HL-60/S4 treated with retinoic acid at 250 ng/mL for 4 days and 3 days (cell line): ENCODE measurements around the gene MRTFB.
"Not testable (repeated sequence)": the region's sequence is repeated elsewhere in the genome, so short reads cannot be mapped to it uniquely, and the experiment has no call there.

Experiments
- in situ Hi-C: fragments of 300-500 bp; cut with MboI; formaldehyde crosslinking; loops from 2 replicates; pipeline ENCODE4 v1.7.0; 2022; ENCODE audit warnings: low sequenced_read_pairs

MRTFB gene, protein sequence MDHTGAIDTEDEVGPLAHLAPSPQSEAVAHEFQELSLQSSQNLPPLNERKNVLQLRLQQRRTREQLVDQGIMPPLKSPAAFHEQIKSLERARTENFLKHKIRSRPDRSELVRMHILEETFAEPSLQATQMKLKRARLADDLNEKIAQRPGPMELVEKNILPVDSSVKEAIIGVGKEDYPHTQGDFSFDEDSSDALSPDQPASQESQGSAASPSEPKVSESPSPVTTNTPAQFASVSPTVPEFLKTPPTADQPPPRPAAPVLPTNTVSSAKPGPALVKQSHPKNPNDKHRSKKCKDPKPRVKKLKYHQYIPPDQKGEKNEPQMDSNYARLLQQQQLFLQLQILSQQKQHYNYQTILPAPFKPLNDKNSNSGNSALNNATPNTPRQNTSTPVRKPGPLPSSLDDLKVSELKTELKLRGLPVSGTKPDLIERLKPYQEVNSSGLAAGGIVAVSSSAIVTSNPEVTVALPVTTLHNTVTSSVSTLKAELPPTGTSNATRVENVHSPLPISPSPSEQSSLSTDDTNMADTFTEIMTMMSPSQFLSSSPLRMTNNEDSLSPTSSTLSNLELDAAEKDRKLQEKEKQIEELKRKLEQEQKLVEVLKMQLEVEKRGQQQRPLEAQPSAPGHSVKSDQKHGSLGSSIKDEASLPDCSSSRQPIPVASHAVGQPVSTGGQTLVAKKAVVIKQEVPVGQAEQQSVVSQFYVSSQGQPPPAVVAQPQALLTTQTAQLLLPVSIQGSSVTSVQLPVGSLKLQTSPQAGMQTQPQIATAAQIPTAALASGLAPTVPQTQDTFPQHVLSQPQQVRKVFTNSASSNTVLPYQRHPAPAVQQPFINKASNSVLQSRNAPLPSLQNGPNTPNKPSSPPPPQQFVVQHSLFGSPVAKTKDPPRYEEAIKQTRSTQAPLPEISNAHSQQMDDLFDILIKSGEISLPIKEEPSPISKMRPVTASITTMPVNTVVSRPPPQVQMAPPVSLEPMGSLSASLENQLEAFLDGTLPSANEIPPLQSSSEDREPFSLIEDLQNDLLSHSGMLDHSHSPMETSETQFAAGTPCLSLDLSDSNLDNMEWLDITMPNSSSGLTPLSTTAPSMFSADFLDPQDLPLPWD

DNA sequence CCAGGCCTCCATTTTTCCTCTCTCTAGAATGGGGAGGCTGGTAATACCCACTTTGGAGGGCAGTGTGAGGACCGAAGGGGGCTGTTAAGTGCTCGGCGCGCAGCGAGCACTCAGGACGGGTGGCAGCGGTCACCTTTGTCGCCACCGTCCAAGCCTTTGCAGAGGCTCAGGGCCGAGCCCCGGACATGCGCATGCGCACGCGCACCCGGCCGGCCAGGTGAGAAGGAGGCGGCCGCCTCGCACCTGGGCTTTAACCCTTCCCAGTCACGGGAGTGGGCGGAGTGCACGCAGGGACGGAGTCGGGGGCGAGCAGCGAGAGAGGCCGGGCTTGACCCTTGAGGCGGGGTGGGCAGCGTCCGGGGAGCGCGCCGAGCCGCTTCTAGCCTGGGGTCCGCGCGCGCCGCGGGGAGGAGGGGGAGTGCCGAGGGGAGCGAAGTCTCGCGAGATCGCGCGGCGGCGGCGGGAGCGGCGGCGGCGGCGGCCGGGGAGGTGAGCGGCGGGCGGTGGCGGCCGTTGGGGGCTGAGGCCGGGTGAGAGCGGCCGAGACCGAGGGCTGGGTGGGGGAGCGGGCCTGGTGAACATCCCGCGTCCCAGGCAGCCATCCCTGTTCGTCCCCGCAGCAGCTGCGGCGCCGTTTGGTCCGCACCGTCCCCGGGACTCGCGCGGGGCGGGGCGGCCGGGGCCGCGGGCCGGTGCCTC, at the start of gene MRTFB:
MRTFB (plus strand) TSS at position 443 of the 699 bp plus-strand sequence. CDS start 69,288 bp downstream, outside the sequence.
- in situ Hi-C loops: no loop called here

DNA sequence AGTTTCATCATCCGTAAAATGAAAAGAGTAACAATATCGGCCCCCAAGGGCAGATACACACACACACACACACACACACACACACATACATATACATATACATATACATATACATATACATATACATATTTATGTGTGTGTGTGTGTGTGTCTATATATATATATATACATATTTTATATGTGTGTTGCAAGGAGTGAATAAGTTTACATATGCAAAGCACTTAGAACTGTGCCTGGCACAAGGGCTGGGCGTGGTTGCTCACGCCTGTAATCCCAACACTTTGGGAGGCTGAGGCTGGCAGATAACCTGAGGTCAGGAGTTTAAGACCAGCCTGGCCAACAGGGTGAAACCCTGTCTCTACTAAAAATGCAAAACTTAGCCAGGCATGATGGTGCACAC, 47.6 kb upstream of the MRTFB start:
- in situ Hi-C loops: not testable (repeated sequence)

DNA sequence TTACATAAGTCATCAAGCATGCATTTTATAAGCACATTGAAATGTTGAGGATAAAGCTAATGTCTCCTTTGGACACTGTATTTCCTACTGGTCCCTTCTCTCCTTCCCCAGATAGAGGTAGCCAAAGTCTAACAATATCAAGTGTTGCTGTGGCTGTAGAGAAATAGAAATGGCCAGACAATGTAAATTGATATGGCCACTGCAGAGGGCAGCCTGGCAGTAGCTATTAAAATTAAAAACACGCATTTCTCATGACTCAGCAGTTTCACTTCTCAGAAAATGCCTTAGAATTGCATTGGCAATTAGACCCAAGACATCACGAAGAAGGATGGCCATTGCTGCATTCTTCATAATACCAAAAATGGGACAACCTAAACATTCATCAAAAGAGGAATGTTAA, 46.8 kb upstream of the MRTFB start:
- in situ Hi-C loops: no loop called here

DNA sequence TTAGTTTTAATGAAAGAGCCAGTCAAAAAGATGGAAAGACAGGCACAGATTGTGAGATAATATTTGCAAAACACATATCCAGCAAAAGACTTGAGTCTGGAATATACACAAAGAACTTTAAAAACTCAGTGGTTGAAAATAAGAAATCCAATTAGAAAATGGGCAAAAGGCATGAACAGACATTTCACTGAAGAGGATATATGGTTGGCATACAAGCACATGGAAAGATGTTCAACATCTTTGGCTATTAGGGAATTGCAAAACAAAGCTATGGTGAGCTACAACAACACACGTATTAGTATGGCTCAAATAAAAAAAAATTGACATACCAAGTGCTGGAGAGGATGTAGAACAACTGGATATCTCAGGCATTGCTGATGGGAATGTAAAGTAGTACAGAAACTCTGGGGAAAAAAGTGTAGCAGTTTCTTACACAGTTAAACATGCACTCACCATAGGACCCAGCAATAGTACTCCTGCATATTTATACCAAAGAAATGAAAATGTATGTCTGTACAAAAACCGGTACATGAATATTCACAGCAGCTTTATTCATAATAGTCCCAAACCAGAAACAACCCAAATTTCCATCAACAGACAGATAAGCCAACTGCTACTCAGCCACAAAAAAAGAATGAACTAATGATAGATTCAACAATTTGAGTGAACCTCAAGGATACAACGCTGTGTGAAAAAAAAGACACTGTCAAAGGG, 44.4 kb upstream of the MRTFB start:
- in situ Hi-C loops: no loop called here

DNA sequence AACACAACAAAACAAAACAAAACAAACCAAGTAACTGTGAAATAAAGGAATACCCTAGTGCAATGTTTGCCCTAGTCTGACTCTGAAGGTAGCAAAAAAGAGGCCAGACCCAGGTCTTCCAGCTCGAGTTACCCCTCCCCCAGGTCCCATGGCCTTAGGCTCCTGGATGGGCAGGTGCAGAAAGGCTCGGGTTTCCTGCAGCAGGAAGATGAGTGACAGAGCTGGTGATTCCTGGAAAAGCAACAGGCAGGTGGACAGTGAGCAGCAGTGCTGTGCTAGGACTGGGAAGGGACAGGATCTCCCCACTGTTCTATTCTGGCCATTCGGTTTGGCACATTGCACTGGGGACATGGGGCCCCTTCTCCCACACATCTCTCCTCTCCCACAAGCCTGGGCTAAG, 42.9 kb upstream of the MRTFB start:
- in situ Hi-C loops: no loop called here

DNA sequence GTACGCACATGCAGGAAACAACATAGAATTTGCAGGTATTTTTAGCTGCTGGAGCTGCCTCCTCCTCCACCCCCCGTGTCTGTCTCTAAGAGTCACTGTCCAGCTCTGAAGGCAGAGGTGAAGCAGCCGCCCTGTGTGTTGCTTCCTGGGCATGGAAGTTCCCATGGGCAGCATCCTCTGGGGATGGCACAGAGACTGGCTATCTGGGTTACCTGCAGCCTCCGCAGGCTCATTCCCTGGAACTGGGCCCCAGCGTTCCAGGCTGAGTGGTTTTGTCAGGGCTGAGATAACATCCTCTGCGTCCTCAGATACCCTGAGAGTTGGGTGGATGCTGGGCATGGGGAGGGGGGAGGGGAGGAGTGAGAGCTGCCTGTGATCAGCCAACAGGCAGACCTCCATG, 41.5 kb upstream of the MRTFB start:
- in situ Hi-C loops: no loop called here

DNA sequence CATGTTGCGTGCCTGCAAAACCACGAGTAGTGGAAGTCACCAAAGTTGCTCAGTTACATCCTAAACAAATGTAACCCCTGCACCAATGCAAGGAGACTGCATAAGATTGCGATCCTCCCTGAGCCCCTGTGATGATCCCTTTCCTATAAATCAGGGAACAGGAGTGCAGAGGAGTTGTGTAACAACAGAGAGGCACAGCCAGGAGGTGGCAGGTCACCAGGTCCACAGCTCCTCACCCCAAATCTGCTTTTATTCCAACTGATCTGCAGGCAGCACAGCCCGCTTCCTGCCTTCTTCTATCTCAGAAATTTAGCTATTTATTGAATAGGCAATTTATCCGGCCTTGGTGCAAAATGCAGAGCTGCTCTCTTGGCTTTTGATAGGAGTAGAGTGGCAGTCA, 36.0 kb upstream of the MRTFB start:
- in situ Hi-C loops: no loop called here

DNA sequence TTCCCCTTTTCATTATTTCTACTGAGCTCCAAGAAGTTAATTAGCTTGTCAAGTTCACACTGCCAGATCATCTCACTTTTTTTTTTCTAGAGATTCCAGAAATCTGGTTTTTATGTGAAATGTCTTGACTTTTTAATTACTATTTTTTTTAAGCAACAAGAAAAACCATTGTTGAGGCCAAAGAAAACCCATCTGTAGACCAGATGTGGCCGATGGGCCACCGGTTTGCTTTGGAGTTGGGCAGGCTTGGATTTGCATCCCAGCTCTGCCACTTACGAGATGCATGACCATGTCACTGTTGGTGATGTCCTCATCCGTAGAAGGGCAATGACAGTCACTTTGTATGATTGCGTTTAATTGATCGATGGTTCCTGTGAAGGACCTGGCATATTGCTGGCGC, 34.2 kb upstream of the MRTFB start:
- in situ Hi-C loops: no loop called here

DNA sequence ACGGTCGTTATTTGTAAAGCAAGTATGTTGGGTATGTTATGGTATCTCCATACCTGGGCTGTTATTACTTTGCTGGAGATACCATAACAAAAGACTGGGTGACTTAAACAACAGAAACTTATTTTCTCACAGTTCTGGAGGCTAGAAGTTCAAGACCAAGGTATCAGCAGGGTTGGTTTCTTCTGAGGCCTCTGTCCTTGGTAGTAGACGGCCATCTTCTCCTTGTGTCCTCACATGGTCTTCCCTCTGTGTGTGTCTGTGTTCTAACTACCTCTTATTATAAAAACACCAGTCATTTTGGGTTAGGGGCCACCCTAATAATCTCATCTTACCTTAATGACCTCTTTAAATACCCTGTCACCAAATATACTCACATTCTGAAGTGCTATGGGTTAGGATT, 33.2 kb upstream of the MRTFB start:
- in situ Hi-C loops: no loop called here

DNA sequence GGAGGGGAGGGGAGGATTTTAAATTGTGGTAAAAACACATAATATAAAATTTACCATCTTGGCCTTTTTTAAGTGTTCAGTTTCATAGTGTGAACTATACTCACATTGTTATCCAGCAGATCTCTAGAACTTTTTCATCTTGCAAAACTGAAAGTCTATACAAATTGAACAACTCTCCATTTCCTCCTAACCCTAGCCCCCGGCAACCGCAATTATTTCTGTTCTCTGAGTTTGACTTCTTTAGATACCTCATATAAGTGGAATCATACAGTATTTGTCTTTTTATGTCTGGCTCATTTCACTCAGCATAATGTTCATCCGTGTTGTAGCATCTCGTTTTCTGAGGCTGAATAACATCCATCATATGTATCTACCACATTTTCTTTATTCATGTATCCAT, 30.0 kb upstream of the MRTFB start:
- in situ Hi-C loops: no loop called here

DNA sequence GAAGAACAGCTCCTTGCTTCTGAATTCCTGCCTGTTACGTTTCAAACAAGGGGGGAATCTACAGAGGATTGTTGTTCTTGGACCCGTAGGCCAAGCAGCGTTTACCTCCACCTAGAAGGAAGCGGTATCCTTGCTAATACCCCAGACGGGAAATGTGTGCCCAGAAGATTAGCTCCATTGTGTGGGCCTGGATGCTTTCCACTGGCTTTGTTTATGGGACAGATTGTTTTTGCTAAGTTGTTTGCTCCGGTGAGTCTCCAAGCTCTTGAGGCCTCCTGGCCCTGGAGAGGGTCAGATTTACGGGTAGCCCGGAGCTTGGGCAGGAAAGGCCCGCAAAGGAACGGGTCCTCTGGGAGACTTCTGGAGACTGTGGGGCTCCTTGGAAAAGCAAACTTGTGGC, 28.4 kb upstream of the MRTFB start:
- in situ Hi-C loops: no loop called here

DNA sequence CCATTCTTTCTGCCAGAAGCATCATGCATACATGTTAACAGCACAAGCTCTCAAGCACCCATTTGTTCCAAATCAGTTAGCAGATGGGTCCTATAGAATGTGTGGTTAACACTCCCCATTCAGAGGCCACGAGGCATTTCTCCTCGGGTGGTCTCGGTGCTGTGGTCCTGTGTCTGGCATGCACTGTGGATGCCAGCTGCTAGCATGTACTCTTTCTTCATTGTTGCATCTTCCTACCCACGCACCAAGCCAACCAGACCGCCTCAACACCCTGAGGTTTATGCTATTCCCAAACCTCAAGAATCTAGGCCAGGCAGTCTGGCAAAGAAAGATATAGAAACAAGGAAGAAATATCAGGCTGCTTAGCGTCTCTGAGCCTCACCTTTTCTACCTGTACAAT, 27.8 kb upstream of the MRTFB start:
- in situ Hi-C loops: no loop called here

DNA sequence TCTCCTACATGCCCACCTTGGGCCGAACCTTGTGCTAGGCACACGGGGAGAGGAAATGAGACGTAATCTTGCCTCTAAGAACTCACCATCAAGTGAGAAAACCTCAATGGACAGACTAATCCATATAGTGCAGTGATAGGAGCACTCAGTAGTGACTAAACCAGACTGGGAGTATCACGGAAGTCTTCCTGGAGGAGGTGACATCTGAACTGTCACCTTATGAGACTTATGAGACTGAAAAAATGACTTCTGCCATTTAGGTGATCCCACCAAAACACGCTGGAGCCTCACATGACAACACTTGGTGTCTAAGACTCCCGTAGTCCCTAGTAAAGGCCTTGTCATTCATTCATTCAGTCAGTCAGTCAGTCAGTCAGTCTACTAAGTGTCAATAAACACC, 27.3 kb upstream of the MRTFB start:
- in situ Hi-C loops: no loop called here

DNA sequence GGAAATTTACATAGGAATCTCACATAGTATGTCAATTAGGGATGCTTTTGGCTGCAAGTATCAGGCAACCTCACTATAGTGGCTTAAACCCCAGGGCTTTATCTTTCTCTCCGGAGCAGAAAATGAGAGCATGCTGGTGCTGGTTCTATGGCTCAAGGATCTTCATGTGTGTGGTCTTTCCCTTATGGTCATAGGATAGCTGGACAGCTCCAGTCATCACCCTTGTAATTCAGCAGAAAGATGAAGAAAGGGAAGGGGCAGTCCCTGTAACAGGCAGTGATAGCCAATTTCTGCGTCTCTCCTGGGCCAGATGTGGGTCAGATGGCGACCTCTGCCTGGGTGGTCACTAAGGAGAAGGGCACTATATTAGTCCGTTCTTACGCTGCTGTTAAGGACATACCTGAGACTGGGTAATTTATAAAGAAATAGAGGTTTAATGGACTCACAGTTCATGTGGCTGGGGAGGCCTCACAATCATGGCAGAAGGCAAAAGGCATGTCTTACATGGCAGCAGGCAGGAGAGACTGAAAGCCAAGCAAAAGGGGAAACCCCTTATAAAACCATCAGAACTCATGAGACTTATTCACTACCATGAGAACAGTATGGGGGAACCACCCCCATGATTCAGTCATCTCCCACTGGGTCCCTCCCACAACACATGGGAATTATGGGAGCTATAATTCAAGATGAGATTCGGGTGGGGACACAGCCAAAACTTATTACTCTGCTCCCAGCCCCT, 23.8 kb upstream of the MRTFB start:
- in situ Hi-C loops: not testable (repeated sequence)

DNA sequence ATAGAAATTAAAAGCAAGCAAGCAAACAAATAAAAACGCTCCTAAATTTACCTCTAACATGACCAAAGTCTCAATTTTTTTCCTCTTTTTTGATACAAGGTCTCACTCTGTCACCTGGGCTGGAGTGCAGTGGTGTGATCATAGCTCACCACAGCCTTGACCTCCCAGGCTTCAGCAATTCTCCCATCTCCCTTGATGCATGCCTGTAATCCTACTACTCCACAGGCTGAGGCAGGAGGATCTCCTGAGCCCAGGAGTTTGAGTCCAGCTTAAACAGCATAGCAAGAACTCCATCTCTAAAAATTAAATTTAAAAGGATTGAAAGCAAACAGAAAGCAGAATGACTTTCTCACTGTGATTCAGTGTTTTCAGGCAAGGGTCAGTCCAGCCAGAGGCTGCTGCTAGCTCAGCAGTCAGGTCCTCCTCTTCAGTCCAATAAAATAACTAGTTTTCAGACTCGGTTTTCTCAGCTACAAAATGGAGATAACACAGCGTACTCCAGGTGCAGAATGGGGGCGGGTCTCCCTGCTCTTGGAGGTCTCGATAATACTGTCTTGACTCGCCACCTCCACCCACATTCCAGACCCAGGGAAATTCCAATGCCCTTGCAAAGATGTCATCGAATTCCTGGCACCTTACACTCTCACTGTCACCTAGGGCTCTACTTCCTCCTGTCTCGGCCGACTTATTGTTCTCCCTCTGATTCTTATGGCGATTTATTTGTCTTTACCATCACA, 20.7 kb upstream of the MRTFB start:
- in situ Hi-C loops: no loop called here

DNA sequence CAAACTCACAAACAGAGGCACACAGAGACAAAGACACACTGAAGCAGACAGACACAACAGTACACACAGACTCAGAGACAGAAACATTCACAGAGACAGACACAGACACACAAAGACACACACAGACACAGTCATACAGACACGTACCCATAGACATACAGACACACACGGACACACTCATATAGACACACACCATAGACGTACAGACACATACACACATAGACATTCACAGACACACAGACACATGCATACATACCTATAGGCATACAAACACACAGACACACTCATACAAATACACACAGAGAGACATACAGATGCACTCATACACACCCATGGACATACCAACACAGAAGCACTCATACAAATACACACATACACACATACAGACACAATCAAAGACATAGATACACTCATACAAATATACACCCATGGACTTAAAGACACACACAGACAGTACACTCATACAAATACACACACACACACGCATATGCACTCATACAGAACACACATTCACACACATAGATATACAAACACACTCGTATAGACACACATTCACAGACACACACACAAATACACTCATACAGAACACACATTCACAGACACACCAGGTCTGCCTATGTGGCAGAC, 19.9 kb upstream of the MRTFB start:
- in situ Hi-C loops: no loop called here

DNA sequence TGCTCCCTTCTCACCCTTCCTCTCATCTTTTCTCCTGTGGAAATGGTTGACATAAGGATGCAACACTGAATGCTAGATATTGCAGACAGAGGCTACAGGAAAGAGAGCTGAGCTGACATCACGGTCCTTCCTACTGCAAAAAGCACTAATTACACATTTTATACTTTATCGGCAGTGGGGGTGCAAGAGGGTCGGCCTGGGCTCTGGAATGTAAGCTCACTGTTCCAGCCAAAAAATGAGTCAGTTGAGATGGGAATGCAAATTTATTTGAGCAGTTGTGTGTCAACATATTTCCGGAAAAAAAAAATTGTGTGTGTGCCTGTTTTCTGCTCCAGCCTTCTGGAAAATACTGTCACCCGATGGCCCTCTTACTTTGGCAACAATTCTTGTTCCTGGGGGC, 14.1 kb upstream of the MRTFB start:
- in situ Hi-C loops: no loop called here

DNA sequence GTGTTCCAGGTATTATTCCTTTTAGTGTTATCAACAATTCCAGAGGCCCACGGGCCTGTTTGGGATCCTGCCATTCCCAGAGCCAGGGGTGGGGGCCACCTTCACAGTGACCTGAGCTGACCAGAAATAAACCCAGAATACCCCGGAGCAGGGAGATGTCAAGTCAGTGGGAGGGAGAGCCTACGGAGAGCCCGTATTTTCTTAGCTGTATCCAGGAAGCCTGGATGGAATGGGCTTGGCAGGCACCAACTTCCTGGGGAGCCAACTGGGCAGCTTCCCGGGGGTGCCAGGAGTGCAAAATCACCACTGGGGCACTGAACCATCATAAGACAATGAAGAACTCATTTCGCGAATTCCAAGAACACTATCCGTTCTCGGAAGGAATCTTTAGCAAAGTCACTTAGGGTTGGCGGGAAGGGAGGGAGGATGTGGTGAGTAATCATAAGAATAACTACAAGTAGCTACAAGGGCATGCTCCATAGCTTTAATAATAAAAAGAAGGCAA, 13.2 kb upstream of the MRTFB start:
- in situ Hi-C loops: no loop called here
